Non-pigmented ciliary epithelial cell (primary cell): ENCODE data around the gene LRRC61.

Experiments used
- DNase-seq: peaks from one replicate; pipeline ENCODE4 v3.0.0-alpha.2; 2010; ENCODE audit warnings: low read depth

The LRRC61 gene

GRCh38 chr7:150357270-150357669 is 34.1 kb downstream of the LRRC61 start:
- no peak for DNase-seq

- no peak for DNase-seq
Measured at GRCh38 chr7:150357771-150358427, 34.7 kb downstream of the LRRC61 start.

DNA sequence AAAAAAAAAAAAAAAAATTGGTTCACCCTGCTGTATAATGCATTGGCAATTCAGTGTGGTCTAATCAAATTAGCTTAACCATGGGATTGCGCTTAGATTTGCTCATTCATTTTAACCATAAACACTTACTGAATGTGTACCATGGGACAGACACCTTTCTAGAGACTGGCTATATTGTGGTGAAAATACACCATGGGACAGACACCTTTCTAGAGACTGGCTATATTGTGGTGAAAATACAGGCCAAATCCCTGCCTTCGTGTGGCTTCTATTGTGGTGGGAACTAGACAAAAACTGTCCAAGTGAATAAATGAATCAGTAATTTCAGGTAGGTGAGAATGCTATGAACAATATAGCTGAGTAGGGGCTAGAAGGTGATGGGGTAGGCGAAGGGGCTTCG is 35.3 kb downstream of the LRRC61 start:
- no peak for DNase-seq

GRCh38 chr7:150358988-150359621 is 36.0 kb downstream of the LRRC61 start:
- DNase-seq: no peak

DNA sequence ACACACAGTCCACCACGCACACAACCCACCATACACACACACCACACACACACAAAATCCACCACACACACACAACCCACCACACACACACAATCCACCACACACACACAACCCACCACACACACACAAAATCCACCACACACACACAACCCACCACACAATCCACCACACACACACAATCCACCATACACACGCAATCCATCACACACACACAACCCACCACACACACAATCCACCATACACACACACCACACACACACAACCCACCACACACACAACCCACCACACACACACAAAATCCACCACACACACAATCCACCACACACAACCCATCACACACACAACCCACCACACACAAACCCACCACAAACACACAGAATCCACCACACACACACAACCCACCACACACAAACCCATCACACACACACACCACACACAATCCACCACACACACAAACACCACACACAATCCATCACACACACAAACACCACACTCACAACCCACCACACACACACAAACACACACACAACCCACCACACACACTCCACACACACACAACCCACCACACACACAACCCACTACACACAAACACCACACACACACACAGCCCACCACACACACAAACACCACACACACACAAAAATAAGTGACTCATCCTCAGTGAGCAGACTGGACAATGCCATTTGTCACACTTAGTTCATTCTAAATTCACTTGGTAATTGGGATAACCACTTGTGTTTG is 36.6 kb downstream of the LRRC61 start:
- DNase-seq: no peak

- DNase-seq: no peak
Measured at GRCh38 chr7:150360363-150361058, 37.4 kb downstream of the LRRC61 start.

- DNase-seq: no peak
Measured at GRCh38 chr7:150361402-150361801, 38.2 kb downstream of the LRRC61 start.

DNA sequence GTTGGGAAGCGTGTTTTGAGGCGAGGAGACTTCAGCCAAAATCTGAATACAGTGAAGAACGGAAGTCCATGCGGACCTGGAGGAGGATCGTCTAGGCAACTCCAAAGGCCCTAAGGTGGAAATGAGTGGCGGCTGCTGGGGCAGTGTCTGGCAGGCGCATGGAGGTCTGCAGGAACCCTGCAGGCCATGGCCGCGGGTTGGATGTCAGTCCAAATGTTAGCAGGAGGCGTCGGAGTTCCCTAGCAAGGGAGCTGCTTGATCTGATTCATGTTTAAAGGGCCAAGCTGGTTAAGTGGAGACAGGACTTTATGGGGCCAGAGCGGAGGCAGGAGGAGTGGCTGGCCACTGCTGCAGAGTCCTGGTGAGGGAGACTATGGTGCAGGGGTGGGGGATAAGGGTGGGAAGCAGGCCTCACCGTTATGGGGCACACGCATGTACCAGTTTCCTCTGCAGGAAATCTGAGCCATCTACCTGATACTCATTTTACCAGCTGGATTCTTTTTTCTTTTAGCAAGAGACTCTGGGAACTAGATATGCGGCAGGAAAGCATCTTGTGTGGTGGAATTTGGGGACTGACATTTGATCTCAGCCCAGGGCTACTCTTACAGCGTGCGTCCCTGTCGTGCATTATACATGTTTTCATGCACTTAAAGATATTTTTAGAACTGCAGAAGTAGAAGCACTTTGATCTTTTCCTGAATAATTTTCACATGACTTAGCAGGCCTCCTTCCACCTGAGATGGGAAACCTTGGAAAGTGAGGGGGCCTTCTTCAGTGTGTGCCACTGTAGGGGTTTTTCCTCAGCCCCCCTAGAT is 38.9 kb downstream of the LRRC61 start:
- no peak for DNase-seq

GRCh38 chr7:150363370-150363769 is 40.2 kb downstream of the LRRC61 start:
- DNase-seq: no peak

GRCh38 chr7:150363872-150364271 is 40.7 kb downstream of the LRRC61 start:
- no peak for DNase-seq

DNA sequence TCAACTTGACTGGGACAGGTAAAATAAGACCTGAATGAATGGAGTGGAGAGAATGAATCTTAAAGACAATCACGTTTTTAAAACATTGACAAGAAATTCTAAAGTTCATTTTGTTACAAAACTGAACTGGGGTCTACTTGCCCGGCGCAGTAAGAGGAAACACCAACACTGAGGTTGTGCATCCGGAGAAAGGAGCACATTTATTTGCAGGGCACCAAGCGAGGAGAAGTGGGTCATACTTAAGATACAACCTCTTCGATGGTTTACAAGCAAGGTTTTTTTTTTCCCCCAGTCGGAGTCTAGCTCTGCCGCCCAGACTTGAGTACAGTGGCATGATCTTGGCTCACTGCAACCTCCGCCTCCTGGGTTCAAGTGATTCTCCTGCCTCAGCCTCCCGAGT is 42.0 kb downstream of the LRRC61 start:
- DNase-seq: no peak

DNA sequence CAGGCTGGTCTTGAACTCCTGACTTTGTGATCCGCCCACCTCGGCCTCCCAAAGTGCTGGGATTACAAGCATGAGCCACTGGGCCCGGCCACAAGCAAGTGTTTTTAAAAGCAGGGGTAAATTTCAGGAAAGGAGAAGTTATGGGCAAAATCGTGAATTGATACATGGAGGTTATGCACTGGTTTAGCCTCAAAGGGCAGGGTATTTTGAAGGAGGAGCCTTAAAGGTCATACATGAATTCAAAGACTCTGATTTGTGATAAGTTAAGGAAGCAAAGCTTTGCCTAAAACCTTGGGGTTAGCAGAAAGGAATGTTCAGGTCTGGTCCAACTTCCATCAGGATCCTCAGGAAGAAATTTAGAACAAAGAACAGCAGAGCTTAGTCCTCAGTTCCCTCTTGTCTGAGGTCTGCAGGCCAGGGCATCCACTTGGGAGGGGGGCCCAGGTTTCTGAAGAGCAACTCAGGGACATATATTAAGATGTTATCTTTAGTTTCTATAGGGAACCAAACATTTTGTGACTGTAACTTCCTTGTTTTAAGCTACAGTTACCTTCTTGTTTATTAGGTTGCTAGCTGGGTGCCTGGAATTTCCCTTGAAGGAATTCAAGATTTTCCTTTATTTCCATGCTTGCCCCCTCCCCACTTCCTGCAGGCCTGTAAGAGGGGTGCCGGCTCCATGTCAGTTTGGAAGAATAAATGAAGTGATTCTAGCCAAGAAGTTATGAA is 42.7 kb downstream of the LRRC61 start:
- no peak for DNase-seq

- no peak for DNase-seq
Measured at GRCh38 chr7:150367677-150368095, 44.5 kb downstream of the LRRC61 start.

DNA sequence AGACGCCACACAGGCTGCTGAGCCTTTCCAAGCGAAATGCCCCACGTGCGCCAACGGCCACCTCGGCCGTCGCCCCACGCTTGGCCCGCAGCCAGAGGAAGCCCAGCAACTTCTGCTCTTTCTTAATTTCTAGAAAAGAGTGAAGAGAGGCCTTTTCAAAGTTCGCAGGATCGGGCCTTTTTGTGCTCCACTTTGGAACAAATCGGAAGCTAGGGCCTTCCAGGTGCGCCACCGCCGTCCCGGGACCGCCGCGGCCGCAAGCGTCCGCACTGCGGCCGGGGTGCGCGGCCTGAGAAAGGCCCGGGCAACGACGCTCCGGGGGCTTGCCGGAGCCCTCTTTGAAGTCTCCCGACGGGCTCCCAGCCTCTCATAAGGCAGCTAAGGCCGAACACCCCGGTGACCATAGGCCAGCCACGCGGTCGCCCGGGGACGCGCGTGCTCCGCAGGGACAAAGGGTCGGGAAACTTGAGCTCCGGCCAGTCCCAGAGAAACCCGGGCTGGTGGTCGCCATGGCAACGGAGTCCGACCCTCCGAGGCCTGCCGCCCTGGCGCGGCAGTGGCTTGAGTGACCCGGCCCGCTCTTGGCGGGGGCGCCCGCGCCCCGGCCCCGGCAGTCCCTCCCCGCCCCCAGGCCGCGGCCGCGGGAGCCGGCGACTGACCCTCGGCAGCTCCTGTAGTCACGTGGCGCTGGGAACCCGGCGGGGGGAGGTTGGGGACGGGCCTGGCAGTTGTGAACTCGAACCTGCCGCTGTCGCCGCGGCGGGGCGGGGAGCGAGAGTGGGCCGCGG is 45.1 kb downstream of the LRRC61 start, which contains the start of gene REPIN1:
TSS of gene REPIN1 (plus strand) at position 727 of the 788 bp plus-strand sequence. CDS start 890 bp downstream, outside the sequence.
- no peak for DNase-seq

- DNase-seq: no peak
Measured at GRCh38 chr7:150368884-150369747, 46.0 kb downstream of the LRRC61 start.

GRCh38 chr7:150369748-150370501 is 46.8 kb downstream of the LRRC61 start:
- no peak for DNase-seq

DNA sequence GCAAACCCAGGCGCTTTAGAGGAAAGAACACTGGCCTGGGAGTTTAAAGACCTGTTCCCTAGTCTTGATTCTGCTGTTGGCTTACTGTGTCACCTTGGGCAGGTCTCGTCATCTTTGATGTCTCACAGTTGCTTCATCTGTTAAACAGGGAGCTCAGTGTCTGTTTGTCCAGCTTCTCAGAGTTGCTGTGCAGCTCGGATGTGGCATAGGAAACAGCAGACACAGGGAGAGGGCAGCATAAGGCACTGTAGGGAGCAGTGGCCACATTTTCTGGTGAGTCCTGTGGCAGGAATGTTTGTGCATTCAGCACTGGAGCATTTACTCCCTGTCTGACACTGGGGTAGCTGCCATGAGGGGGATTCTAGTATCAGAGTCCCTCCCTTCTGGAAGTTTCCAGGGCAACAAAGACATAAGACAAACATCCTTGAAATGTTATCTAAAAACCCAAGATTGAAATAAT is 47.5 kb downstream of the LRRC61 start:
- no peak for DNase-seq
